Lower leg skin (tissue), 3 donors: ENCODE measurements around the gene PHF21A.

Experiments used
- CTCF ChIP-seq, 3 donors: fragments of 450-650 bp; IDR thresholded peaks; one replicate each; pipeline ENCODE4 v1.5.1; 2016; ENCODE audit warnings: antibody characterized with exemption in 3 of 3, mild to moderate bottlenecking in 3 of 3, moderate library complexity in 2 of 3
- POLR2A ChIP-seq, 2 donors: fragments of 450-650 bp; IDR thresholded peaks; one replicate each; pipeline ENCODE4 v1.6.1; 2016 to 2017; ENCODE audit warnings: antibody characterized with exemption in 2 of 2, mild to moderate bottlenecking in 1 of 2, moderate library complexity in 1 of 2

- TF ChIP-seq CTCF (IDR thresholded peaks at IDR 0.05) (no peak), POLR2A (IDR thresholded peaks at IDR 0.05) (no peak)
Measured at GRCh38 chr11:45930031-45930794, 191.0 kb downstream of the PHF21A start.
